DOHH2 (cell line): ENCODE measurements around the gene FNDC5.

Source experiments
- H3F3A ChIP-seq: fragments of 200-600 bp; sonication (generic), shearing (Covaris generic); 2 replicates; pipeline ENCODE4 v1.6.0; 2016; ENCODE audit warnings: antibody characterized with exemption, mild to moderate bottlenecking; ENCODE audit not compliant: control insufficient read depth, insufficient read depth
- H3K27ac ChIP-seq: fragments of 200-600 bp; sonication (generic); 2 replicates; pipeline ENCODE4 v1.5.1; 2014; ENCODE audit warnings: low read depth, mild to moderate bottlenecking, low read length, moderate library complexity
- H3K27me3 ChIP-seq: fragments of 200-600 bp; sonication (generic); 2 replicates; pipeline ENCODE4 v1.6.1; 2014; ENCODE audit warnings: mild to moderate bottlenecking, low read length, mixed read lengths; ENCODE audit not compliant: control insufficient read depth
- H3K36me3 ChIP-seq: fragments of 200-600 bp; sonication (generic); 2 replicates; pipeline ENCODE4 v1.6.1; 2014; ENCODE audit warnings: mild to moderate bottlenecking, low read length, moderate library complexity, mixed read lengths; ENCODE audit not compliant: control insufficient read depth
- H3K4me1 ChIP-seq: fragments of 200-600 bp; sonication (generic); 2 replicates; pipeline ENCODE4 v1.6.1; 2014; ENCODE audit warnings: mild to moderate bottlenecking, low read length, mixed read lengths; ENCODE audit not compliant: control insufficient read depth
- H3K4me2 ChIP-seq: fragments of 200-600 bp; sonication (generic); 2 replicates; pipeline ENCODE4 v1.6.0; 2014; ENCODE audit warnings: mild to moderate bottlenecking, low read length, moderate library complexity
- H3K4me3 ChIP-seq: fragments of 200-600 bp; sonication (generic); 2 replicates; pipeline ENCODE4 v1.5.1; 2014; ENCODE audit warnings: mild to moderate bottlenecking, low read length, mixed read lengths
- H3K79me2 ChIP-seq: fragments of 200-600 bp; sonication (generic); 2 replicates; pipeline ENCODE4 v1.6.1; 2014; ENCODE audit warnings: mild to moderate bottlenecking, low read length, mixed read lengths; ENCODE audit not compliant: control insufficient read depth
- H3K9me2 ChIP-seq: fragments of 200-600 bp; sonication (generic); replicated peaks from 2 replicates; pipeline ENCODE4 v1.6.1; 2014; ENCODE audit warnings: mild to moderate bottlenecking, low read length, mixed read lengths; ENCODE audit not compliant: control insufficient read depth
- H3K9me3 ChIP-seq: fragments of 200-600 bp; sonication (generic); 2 replicates; pipeline ENCODE4 v1.6.1; 2014; ENCODE audit warnings: antibody characterized with exemption, low read length, mixed read lengths; ENCODE audit not compliant: control insufficient read depth, insufficient read depth
- H4K20me1 ChIP-seq: fragments of 200-600 bp; sonication (generic); 2 replicates; pipeline ENCODE4 v1.6.0; 2014; ENCODE audit warnings: low read depth, mild to moderate bottlenecking, antibody characterized with exemption, low read length, moderate library complexity; ENCODE audit not compliant: control insufficient read depth, insufficient read depth
- EZH2phosphoT487 ChIP-seq: fragments of 200-600 bp; sonication (generic); IDR thresholded peaks from 2 replicates; pipeline ENCODE4 v1.6.1; 2017; ENCODE audit warnings: borderline replicate concordance, mild to moderate bottlenecking, antibody characterized with exemption, low read length, moderate library complexity, mixed read lengths
- TF ChIP-seq, protein P1 (sequence below): fragments of 200-600 bp; sonication (generic); IDR thresholded peaks from one replicate; pipeline ENCODE4 v1.5.1; 2014; ENCODE audit warnings: antibody characterized with exemption, mild to moderate bottlenecking, low read depth, low read length; ENCODE audit not compliant: poor library complexity, severe bottlenecking

Gene FNDC5

DNA sequence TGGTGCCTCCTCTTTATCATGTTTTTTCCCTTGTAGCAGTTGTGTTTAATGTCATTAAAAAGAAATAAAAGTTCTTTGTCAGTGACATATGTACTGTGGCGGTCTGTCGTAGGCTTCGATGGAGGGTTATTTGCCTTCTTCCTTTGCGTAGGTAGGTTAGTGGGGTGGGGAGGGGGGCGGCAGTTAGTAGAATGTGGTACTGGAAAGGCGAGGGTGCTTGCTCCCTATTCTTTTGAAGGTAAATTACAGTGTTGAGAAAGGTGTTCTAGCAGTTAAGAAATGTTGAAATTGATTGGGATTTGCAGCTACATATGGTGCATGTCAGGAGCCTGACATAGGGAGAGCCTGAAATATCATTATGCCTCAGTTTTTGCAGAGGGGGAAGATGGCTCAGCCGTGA is 11.9 kb downstream of the FNDC5 start:
- Histone ChIP-seq H3K9me2 (no peaks in the 10 kb centered on the region), H3K9me3 (no peaks in the 10 kb centered on the region), H3K4me2 (no peak overlapping the region), H4K20me1 (no peaks in the 10 kb centered on the region), H3K79me2 (no peaks in the 10 kb centered on the region), H3K4me1 (no peaks in the 10 kb centered on the region), H3K36me3 (peaks cover 61% of the 10 kb centered on the region), H3K27ac (no peak overlapping the region), H3K4me3 (no peak overlapping the region), H3F3A (no peaks in the 10 kb centered on the region), H3K27me3 (no peaks in the 10 kb centered on the region)
- no peak for TF ChIP-seq EZH2phosphoT487
- TF ChIP-seq, protein P1, sequence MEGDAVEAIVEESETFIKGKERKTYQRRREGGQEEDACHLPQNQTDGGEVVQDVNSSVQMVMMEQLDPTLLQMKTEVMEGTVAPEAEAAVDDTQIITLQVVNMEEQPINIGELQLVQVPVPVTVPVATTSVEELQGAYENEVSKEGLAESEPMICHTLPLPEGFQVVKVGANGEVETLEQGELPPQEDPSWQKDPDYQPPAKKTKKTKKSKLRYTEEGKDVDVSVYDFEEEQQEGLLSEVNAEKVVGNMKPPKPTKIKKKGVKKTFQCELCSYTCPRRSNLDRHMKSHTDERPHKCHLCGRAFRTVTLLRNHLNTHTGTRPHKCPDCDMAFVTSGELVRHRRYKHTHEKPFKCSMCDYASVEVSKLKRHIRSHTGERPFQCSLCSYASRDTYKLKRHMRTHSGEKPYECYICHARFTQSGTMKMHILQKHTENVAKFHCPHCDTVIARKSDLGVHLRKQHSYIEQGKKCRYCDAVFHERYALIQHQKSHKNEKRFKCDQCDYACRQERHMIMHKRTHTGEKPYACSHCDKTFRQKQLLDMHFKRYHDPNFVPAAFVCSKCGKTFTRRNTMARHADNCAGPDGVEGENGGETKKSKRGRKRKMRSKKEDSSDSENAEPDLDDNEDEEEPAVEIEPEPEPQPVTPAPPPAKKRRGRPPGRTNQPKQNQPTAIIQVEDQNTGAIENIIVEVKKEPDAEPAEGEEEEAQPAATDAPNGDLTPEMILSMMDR, result no peak

DNA sequence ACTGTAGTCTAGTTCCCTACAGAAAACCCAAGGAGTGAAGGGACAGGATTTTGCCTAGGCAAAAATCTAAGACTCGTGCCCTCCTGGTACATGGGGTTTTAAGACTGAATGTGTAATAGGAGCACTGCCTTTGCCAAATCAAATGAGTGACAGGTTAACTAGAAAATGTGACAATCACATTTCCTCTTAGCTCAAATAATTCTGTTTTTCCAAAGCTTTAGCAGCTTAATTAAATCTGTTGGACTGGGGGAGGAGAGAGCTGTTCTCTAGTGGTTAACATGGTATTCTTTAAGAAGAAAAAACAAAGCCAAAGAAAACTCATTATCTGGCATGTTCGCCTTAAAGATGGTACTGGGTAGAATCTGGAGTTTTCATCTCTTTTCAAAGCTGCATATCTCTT is 12.6 kb downstream of the FNDC5 start:
- H3K4me2 ChIP-seq, result no peak overlapping the region
- TF ChIP-seq EZH2phosphoT487, result no peak
- TF ChIP-seq, protein P1, result no peak
- H3K36me3 ChIP-seq, result peaks cover 65% of the 10 kb centered on the region
- H3F3A ChIP-seq, result no peaks in the 10 kb centered on the region
- H4K20me1 ChIP-seq, result no peaks in the 10 kb centered on the region
- H3K4me1 ChIP-seq, result no peaks in the 10 kb centered on the region
- H3K27me3 ChIP-seq, result no peaks in the 10 kb centered on the region
- no peaks in the 10 kb centered on the region for H3K9me2 ChIP-seq
- no peak overlapping the region for H3K27ac ChIP-seq
- no peaks in the 10 kb centered on the region for H3K79me2 ChIP-seq
- H3K9me3 ChIP-seq, result no peaks in the 10 kb centered on the region
- no peak overlapping the region for H3K4me3 ChIP-seq

DNA sequence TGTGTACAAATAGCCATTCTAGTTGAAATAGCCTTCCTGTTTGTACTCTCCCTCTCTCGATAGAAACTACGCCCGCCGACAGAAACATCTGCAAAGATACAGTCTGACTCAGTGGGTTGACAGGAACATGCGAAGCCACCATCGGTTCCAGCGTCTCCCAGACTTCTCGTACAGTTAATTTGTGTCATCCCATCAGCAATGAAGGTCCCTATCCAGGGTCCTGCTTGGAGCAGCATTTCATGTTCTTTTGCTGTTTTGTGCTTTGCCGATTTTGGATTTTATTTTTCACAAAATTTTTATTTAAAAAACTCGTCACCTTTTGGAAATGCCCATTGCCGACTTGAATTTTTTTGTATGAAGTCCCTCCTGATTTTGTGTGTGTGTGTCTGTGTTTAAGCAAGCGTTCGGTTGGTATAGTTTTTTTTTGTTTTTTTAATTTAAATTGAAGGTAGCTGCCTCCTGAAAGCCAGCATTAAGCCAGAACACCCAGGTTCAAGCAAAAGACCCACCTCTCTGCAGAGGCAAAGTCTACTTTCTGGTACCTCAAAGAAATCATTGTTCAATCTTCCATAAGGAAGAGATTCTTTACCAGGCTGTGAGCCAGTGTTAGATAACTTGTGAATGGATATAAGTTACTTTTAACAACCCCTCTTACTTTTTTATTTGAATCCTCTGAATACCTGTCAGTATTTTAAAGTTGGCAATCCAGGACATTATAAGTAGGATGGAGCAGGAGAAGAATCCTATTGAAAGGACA is 14.7 kb downstream of the FNDC5 start:
- Histone ChIP-seq H3K27ac (no peak overlapping the region), H3K79me2 (no peaks in the 10 kb centered on the region), H3K27me3 (no peaks in the 10 kb centered on the region), H3K36me3 (peaks cover 59% of the 10 kb centered on the region), H3K4me1 (no peaks in the 10 kb centered on the region), H3F3A (no peaks in the 10 kb centered on the region), H3K9me2 (no peaks in the 10 kb centered on the region), H3K4me2 (no peak overlapping the region), H4K20me1 (no peaks in the 10 kb centered on the region), H3K9me3 (no peaks in the 10 kb centered on the region), H3K4me3 (no peak overlapping the region)
- TF ChIP-seq EZH2phosphoT487, result no peak
- TF ChIP-seq, protein P1, result no peak
